HG03457 (cell line): ENCODE results near the gene BLOC1S3.

ENCODE experiments used
- ATAC-seq: cut with Tn5 transposase; IDR thresholded peaks from one replicate; pipeline ENCODE4 v1.9.1; 2021; ENCODE audit warnings: moderate number of reproducible peaks; ENCODE audit not compliant: unreplicated experiment

BLOC1S3 gene

DNA sequence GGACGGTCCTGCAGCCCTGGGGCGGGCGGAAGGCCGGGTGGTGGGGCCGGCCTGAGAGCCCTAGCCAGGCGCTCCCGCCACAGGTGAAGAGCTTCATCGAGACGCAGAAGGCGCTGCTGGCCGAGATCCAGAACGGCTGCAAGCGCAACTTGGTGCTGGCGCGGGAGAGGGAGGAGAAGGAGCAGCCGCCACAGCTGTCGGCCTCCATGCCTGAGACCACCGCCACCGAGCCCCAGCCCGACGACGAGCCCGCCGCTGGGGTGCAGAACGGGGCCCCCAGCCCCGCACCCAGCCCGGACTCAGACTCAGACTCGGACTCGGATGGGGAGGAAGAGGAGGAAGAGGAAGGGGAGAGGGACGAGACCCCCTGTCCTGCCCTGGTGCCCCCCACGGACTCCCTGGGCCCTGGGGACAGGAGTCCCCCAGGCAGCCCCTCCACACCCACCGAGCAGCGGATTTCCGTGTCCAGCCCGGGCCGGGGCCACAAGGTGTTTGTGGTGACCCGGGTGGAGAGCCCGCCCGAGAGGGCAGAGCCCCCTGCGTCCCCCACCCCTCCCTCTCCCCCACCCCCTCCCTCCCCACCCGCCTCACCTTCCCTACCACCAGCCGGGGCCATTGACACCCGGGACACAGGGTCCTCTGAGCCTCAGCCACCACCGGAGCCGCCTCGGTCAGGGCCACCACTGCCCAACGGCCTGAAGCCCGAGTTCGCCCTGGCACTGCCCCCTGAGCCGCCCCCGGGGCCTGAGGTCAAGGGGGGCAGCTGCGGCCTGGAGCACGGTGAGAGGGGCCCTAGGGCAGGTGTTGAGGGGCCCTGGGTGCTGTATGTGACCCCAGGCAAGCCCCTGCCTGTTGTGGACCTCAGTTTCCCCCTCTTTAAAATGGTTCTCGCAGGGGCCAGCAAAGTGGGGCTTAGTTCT, 33.1 kb upstream of the BLOC1S3 start:
- ATAC-seq: no peak

DNA sequence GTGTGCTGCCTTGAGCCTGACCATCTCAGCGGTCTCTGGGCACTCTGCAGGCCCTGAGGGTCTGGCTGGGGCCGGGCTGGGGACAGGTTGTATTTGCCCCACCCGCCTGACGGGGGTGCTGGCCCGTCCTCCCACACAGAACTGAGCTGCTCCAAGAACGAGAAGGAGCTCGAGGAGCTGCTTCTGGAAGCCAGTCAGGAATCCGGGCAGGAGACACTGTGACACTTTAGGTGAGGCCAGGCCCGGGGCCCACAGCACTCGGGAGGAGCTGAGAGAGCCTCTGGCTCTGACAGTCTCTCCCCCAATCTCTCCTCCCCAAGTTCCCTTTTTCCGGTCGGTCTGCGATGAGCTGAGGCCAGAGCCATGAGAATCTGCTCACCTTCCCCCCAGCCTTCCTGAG, 32.3 kb upstream of the BLOC1S3 start:
- ATAC-seq: no peak

DNA sequence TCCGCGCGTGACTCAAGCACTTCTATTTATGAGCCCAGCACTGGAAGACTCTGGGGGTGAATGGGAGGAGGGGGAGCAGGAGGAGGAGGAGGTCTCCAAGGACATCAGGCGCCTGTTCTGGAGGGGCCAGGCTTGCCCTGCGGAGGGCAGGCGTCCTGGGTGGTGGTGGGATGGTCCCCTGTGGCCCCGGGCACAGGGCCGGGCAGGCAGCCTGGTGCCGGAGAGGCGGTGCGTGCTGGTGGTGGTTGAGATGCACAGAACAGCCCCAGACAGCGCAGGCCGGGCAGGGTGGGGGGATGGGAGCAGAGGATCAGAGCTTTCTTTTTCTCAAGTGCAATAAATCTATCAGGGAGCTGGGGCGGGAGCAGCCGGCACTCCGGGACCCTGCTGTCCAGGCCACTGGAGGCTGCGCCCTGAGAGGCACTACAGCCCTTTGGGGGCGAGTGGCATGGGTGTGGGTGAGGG, 31.8 kb upstream of the BLOC1S3 start:
- no peak for ATAC-seq

DNA sequence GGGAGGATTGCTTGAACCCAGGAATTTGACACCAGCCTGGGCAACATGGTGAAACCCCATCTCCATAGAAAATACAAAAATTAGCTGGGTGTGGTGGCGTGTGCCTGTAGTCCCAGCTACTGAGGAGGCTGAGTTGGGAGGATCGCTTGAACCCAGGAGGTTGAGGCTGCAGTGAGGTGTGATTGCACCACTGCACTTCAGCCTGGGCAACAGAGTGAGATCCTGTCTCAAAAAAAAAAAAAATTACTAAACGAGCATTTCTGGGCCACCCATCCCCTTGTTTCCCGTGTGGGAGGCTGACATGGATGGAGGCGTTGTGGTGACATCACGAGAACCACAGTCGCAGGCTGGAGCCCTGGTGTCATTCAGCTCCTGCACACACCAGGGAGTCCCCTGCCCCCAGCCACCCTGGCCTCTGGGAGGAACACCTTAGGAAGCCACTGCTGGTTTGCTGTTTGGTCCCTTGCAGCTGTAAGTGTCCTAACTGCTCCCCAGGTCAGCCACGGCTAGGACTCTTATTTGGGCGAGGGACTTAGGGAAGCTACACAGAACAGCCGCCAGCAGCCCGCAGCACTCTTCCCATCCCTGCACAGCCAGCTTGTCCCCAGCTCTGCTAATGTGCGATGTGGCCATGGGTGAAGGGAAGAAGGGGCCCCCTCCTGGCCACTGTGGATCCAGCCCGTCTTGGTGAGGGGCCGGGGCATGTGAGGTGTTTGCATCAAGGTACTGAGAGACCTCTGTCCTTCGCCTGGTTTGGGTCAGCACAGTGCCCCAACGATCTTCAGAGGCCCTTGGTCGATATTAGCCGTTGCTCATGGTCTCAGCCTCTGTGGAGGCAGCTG, 30.5 kb upstream of the BLOC1S3 start:
- ATAC-seq: no peak

DNA sequence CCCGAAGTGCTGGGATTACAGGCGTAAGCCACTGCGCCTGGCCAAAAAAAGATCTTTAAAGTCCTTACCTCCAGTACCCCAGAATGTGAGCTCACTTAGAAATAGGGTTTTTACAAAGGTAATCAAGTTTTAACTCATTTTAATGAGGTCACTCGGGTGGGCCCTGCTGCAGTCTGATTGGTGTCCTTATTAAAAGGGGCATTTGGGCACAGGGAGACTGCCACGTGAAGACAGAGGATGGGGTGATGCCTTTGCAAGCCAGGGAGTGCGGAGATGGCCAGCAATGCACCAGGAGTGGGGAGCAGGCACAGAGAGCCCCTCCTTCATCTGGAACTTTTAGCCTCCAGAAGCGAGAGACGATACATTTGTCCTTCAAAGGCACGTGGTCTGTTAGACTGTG, 29.5 kb upstream of the BLOC1S3 start:
- ATAC-seq: no peak

DNA sequence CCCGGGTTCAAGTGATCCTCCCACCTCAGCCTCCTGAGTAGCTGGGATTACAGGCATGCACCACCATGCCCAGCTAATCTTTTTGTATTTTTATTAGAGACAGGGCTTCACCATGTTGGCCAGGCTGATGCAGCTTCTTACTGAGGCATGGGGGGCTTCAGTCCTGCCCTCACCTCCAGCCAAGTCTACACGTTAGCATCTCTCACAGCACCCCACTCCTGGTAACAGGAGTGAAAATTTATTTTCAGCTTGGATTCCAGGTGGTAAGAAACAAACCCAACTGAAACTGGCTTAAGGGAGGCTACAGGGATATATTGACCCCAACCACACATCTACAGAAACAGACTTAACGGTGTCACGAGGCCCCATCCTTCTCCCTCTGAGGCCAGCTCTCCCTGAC, 28.4 kb upstream of the BLOC1S3 start:
- no peak for ATAC-seq

DNA sequence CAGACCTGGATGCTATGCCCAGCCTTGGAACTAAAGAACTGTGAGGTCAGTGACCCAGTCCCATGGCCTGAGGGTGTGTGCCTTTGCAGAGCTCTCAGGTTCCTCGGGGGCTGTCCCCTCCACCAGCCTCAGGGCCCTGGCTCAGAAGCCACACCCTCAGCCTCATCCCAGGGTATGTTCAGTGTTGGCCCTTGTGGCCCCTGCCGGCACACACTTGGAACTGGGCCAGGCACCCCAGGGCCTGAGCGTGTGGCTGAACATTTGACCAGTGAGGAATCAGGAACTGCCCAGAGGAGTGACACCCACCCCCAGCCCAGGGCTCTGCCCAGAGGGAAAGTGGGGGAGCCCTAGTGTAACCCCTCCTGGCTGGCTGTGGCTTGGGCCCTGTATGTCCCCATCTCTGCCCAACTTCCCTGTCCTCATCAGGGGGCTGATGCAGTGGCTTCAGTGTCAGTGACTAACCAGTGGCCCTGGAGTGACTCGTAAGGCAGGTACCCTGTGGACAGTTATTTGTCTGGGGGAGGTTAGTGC, 27.8 kb upstream of the BLOC1S3 start:
- ATAC-seq: no peak

DNA sequence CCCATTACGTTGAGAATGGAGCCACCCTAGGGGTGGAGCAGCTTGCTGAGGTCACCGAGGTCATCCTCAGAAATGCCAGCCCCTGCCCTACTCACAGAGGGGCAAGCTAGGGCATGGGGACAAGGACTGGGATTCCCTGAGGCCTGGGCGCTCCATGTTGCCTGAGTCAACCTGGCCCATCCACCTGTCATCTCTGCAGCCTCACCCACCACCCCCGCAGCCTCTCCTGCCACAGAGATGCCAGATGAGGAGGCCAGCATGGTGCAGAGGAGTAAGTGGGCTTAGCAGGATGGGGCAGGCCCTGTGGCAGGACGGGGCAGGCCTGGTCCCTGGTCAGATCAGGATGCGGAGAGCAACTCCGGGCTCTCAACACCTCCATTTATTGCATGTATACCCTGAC, 27.3 kb upstream of the BLOC1S3 start:
- no peak for ATAC-seq

DNA sequence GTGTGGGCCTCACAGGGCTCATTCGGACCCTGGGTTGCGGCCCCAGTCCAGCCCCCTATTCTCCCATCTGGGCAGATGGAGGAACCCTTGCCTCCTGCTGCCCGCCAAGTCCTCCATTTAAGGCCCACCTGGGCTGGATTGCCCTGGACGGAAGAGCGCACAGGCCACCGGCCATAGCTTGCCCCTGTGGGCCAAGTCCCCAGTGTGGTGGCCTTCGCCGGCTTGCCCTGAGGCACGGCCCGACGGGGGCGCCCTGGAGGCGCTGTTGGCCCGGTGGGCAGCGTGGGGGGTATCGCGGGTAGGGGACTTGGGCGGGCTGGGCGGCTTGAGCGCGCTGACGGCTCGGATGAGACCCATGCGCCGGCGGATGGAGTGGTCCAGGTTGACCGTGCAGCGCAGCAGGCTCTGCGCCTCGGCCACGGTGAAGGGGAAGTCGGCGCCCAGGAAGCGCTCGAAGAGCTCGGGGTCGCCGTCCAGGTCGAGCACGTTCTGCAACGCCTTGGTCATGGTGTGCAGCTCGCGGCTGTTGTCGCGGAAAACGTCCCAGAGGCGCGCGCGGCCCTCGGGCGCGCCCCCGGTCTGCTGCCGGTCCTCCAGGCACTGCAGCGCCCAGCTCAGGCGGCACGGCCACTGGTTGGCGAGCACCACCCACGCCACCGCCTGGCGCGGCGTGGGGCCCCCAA, 26.6 kb upstream of the BLOC1S3 start:
- ATAC-seq: no peak

DNA sequence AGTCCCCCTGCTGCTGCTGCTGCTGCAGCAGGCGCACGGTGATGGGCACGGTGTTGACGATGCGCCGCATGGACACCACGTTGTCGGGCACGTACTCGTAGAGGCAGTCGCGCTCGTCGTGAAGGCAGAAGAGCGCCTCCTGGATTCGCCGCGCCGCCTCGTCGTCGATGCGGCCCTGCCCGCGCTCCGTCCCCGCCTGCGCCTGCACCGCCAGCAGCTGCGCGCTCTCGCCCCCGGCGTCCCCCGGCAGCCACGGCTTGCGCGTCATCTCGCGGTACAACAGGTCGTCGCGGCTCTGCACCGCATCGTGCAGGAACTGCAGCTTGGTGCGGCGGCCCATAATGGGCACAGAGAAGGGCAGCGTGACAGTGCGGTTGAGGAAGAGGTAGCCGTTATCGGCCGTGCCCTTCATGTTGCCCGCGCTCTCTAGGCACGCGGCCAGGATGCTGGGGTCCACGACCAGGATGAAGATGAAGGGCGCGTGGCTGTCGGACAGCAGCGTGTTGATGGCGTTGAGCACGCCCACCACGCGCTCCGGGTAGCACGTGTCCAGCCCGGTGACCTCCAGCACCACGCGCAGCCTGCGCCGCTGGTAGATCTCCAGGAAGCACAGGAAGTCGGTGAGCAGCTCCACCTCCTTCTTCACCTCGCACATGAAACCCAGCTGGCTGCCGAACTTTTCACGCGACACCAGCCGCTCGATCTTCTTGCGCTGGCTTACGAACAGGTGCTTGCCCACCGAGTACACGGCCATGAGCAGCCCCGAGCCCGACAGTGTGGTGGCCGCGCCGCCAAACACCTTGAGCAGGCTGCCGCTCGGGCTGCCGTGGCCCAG, 25.9 kb upstream of the BLOC1S3 start:
- ATAC-seq: no peak

DNA sequence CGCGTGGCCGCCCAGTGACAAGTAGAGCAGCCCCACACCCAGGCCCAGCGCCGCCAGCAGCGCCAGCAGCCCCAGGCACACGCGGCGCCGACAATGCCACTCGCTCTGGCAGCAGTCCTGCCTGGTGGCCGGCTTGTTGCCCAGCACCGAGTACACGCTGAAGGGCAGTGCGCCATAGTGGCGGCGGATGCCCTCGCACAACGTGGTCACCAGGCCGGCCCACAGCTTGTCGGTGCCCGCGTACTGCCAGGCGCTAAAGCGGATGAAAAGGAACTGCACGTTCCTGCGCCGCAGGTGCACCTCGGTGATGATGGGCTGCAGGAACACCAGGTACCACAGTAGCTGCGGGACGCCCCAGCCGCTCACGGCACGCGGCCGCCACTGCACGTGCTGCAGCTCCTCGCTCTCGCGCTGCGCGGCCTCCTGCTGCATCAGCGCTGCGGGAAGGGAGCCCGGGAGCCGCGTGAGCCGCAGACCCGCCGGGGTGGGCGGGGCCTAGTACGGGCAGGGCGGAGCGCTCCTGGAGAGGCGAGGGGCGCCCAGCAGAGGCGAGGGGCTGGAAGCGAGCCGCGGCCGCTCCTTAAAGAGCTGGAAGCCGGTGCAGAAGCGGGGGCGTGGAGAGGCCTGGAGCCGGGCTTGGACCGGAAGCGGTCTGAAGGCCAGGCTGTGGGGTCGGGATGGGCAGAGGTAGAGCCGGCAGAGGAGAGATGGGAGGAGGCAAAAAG, 25.1 kb upstream of the BLOC1S3 start:
- ATAC-seq: no peak

DNA sequence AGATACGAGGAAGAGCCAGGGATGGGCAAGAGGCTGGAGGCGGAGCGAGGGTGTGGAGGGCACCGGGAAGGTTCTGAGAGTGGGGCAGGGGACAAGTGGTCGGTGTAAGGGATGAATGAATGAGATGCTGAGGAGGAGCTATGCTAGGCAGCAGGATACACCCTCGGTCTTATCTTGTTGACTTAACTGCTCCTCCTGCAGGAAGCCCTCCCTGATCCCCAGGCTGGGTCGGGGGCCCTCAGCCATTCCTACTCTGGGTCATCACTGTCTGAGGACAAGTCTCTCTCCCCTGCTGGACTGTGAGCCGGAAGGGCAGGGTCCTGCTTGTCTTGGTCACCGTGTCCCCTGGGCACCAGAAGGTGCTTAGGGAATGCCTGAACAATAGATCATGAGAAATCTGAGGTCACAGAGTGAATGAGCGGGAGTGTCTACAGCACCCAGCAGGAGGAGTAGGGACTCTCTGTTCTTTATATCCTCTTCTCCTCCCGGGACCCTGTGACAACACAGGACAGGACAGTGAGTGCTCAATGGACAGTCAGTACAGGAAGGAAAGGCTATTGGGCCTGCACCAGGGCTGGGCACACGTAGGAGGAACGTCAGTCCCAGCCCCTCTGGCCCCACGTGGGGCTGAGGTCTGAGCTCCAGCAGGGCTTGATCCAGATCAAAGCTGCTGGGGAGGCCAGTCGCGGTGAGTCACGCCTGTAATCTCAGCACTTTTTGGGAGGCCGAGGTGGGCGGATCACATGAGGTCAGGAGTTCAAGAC, 24.3 kb upstream of the BLOC1S3 start:
- ATAC-seq: no peak

DNA sequence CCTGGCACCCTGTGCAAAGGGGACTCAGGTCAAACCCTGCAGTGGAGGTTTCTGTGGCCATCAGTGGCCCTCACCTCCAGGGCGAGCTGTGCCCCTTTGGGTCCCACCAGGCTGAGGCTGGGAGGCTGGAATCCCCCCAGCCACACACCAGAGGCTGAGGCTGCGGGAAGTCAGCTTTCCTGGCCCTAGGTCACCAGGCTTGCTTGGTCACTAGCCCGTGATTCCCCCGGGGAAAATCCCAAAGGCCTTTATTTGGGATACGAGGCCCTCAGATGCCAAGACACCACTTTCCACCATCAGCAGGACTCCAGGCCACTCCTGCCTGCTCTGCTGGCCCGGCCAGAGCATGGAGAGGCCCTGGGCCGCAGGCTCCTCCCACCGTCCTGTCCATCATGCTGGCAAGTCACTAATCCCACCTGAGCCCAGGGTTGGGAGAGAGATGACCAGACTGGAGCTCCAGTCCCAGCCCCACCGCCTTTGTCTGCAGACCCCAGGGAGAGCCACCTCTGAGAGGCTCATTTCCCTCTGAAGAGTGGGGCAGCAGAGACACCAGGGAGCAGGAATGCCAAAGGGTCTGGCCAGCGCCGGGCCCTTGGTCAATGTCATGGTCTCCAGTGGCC, 22.5 kb upstream of the BLOC1S3 start:
- ATAC-seq: no peak

DNA sequence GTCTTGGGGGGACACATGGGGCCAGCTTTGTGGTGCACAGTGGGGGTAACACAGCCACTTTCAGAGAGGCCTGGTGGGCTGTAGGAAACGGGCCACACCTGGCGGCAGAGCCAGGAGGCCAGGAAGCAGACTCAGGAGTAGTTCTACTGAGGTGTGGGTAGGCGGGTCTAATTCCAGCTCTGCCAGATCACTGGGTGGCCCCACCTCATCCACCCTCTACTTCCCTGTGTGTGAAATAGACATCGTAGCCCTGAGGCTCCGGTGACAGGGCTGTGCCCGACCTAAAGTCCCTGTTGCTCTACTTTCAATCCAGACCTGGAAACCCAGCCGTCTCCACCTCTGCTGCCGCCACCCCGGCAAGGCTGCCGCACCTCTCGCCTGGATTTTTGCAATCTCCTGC, 21.8 kb upstream of the BLOC1S3 start:
- no peak for ATAC-seq

DNA sequence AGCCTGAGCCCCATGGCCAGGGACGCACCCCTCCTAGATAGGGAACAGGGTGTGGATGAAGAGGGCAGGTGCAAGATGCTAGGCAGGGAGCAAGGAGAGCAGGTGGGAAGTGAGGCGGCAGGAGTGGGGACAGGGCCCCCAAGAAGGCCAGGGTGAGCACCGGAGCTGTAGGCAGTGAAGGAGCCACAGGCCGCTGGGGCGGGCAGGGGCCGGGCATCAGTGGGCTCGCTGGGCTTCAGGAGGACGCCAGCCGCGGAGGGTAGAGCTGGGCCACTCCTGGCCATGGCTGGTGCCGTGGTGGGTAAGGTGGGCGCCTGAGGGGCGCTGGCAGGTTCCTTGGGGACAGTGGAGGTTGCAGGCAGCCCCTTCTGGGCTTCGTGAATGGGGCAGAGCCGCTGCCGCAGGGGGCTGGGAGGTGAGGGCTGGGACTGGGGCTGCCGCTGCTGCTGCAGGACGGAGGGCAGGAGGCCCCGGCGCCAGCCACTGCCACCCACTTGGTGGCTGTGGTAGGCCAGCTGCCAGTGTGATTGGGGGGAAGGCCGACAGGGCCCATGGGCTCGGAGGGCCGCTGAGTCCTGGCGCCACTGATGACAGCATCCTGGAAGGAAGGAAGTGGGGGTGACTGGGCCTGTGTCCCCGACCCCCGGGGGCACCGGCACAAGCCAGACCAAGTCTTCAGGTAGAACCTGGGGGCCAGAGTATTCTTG, 19.9 kb upstream of the BLOC1S3 start:
- no peak for ATAC-seq

DNA sequence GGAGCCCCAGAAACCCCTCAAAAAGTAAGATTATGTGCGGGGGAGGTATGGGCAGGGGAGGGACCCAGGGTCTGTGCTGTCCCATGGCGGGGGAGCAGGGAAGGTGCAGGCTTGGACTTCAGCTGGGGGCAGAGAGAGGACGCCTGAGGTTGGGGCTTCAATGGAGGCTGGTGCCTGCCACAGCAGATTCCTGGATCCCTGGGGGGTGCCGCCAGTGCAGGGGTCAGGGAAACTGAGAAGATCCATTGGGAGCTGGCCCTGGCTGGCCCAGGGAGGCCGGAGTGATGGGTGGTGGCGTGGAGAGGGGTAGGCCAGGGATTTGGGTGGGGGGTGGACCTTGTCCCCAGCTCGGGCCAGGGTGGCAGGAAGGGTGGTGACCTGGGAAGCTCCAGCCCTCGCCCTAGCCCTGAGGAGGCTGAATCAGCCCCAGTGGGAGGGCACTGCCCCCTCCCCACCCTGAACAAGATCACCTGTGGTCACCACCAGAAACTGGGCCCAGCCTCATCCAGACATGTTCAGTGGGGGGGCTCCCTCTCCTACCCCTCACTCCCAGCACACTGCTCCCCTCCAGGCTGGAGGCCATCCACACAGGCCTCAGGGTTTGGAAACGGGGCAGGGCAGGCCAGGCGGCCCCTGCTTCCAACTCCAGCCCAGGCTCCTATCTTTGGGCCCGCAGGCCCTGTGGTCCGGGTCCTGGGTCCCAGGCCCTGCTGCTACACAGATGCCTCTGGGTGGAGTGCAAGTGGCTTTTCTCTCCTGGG, 19.2 kb upstream of the BLOC1S3 start:
- no peak for ATAC-seq

DNA sequence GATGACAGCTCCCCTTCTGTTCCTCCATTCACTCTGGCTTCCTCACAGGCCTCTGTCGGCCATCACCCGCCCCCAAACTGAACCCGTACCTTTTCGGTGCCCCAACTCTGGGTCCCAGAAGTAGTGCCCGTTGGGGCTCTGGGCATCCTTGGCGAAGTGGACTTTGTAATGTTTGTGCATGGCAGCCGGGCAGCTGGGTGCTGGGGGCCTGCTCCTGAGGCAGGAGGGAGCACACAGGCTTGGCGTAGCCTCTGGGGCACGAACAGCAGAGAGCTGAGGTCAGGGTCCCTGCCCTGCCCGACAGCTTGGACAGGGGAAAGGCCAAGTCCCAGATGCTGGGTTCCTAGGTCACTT, 18.6 kb upstream of the BLOC1S3 start:
- no peak for ATAC-seq
